Sigmoid colon (tissue), 7 donors: ENCODE measurements around the gene GATA1. TPM values are rescaled to one million over a fixed set of nuclear protein-coding genes. Genes with fewer than 3 reads are reported as not detected.

Source experiments
- DNase-seq: peaks from one replicate; pipeline ENCODE4 v3.0.0-alpha.2; 2019
- H3K27ac ChIP-seq, 4 donors: fragments of 200-600 bp; sonication (generic); one replicate each; pipeline ENCODE4 v1.5.1; 2016 to 2019; ENCODE audit warnings: mild to moderate bottlenecking in 1 of 4
- H3K27me3 ChIP-seq, 3 donors: fragments of 200-600 bp; sonication (generic); one replicate each; pipeline ENCODE4 v1.5.1; 2019; ENCODE audit warnings: mild to moderate bottlenecking in 1 of 3
- H3K36me3 ChIP-seq, 4 donors: fragments of 200-600 bp; sonication (generic); one replicate each; pipeline ENCODE4 v1.5.1; 2016 to 2019
- H3K4me1 ChIP-seq, 4 donors: fragments of 200-600 bp; sonication (generic); one replicate each; pipeline ENCODE4 v1.5.1; 2017 to 2019
- H3K4me3 ChIP-seq, 4 donors: fragments of 200-600 bp; sonication (generic); one replicate each; pipeline ENCODE4 v1.5.1; 2017 to 2019; ENCODE audit warnings: mild to moderate bottlenecking in 2 of 4, moderate library complexity in 1 of 4
- H3K9me3 ChIP-seq, 4 donors: fragments of 200-600 bp in 3 of 4; sonication (generic) in 3 of 4; one replicate each; pipeline versions ENCODE4 v1.5.1 to v1.6.1; 2013 to 2019
- CTCF ChIP-seq, 4 experiments: fragments of 450-650 bp in 3 of 4; fragments of 200-600 bp in 1 of 4; IDR thresholded peaks; one replicate each; pipeline ENCODE4 v1.5.1; 2016 to 2019; ENCODE audit warnings: antibody characterized with exemption in 4 of 4, mild to moderate bottlenecking in 3 of 4, moderate library complexity in 2 of 4
- EP300 ChIP-seq, 4 donors: sonication (generic); formaldehyde crosslinking; IDR thresholded peaks; one replicate each; pipeline ENCODE4 v1.6.1; 2017; ENCODE audit warnings: antibody characterized with exemption in 4 of 4
- POLR2A ChIP-seq, 2 donors: fragments of 450-650 bp; IDR thresholded peaks; one replicate each; pipeline ENCODE4 v1.6.1; 2016; ENCODE audit warnings: antibody characterized with exemption in 2 of 2, mild to moderate bottlenecking in 2 of 2, moderate library complexity in 2 of 2
- POLR2AphosphoS5 ChIP-seq, 4 donors: sonication (generic); formaldehyde crosslinking; IDR thresholded peaks; one replicate each; pipeline ENCODE4 v1.6.1; 2017; ENCODE audit warnings: antibody characterized with exemption in 4 of 4
- WGBS, 2 donors: extraction: QIAGEN DNeasy Blood & Tissue Kit; methylation state at CpG; one replicate each; pipeline ENCODE4 v1.1.7; 2013; 5-methylcytosine and 5-hydroxymethylcytosine counted together
- intact Hi-C: fragments of 100-400 bp; cut with DNase I; formaldehyde crosslinking; loops from one replicate; pipeline ENCODE4 v1.15.1; 2023
- polyA plus RNA-seq, 3 donors: library from polyadenylated mRNA; stranded (reverse); fragments of 200-250 nt; gene quantifications; one replicate each; pipeline ENCODE4 v1.2.3, GENCODE V29; 2013
- total RNA-seq, 4 donors: library from RNA; depleted of rRNA; stranded (reverse); fragments of >200 nt; gene quantifications; one replicate each; pipeline ENCODE4 v1.1.0, GENCODE V29; 2016
- donor health status: healthy with polysubstance abuse.
- donor health status: Bipolar disorder and iron deficiency.
- donor health status: healthy.

The GATA1 gene
- total and polyA plus RNA-seq, 7 donors, result not detected

- DNase-seq, result no peak
- 91 to 93% methylated on average over 7 of the region's 7 CpGs for WGBS, 2 donors
- intact Hi-C loops, result no loop called here
Observed at GRCh38 chrX:48779399-48779798, 7.0 kb upstream of the GATA1 start.

GRCh38 chrX:48781705-48782104, 4.7 kb upstream of the GATA1 start:
- H3K27me3 ChIP-seq, result no peaks in the 10 kb centered on the region
- H3K4me1 ChIP-seq, result no peaks in the 10 kb centered on the region
- no peak for DNase-seq
- no peak overlapping the region for H3K27ac ChIP-seq
- intact Hi-C loops, result no loop called here
- 94 to 97% methylated on average over 6 of the region's 6 CpGs for WGBS, 2 donors
- H3K9me3 ChIP-seq, result no peaks in the 10 kb centered on the region
- TF ChIP-seq POLR2A (IDR thresholded peaks at IDR 0.05), result no peak
- TF ChIP-seq POLR2AphosphoS5 (IDR thresholded peaks at IDR 0.05), result no peak
- TF ChIP-seq CTCF (IDR thresholded peaks at IDR 0.05), result no peak
- TF ChIP-seq EP300 (IDR thresholded peaks at IDR 0.05), result no peak
- H3K36me3 ChIP-seq, result no peaks in the 10 kb centered on the region
- no peak overlapping the region for H3K4me3 ChIP-seq

More at GRCh38 chrX:48779399-48779798, 7.0 kb upstream of the GATA1 start:
- H3K4me1 ChIP-seq, result no peaks in the 10 kb centered on the region
- no peak overlapping the region for H3K27ac ChIP-seq
- H3K9me3 ChIP-seq, result no peaks in the 10 kb centered on the region
- no peak overlapping the region for H3K4me3 ChIP-seq
- no peaks in the 10 kb centered on the region for H3K36me3 ChIP-seq
- no peaks in the 10 kb centered on the region for H3K27me3 ChIP-seq
- TF ChIP-seq EP300 (IDR thresholded peaks at IDR 0.05), result no peak
- no peak for TF ChIP-seq POLR2AphosphoS5 (IDR thresholded peaks at IDR 0.05)
- no peak for TF ChIP-seq POLR2A (IDR thresholded peaks at IDR 0.05)
- no peak for TF ChIP-seq CTCF (IDR thresholded peaks at IDR 0.05)

- TF ChIP-seq POLR2A (IDR thresholded peaks at IDR 0.05), result no peak
- no peak for TF ChIP-seq CTCF (IDR thresholded peaks at IDR 0.05)
- no peak for TF ChIP-seq POLR2AphosphoS5 (IDR thresholded peaks at IDR 0.05)
- TF ChIP-seq EP300 (IDR thresholded peaks at IDR 0.05), result no peak
- no peak for DNase-seq
- H3K36me3 ChIP-seq, result no peaks in the 10 kb centered on the region
- no peaks in the 10 kb centered on the region for H3K9me3 ChIP-seq
- intact Hi-C loops, result no loop called here
- no peak overlapping the region for H3K4me3 ChIP-seq
- WGBS, 2 donors, result 52 to 78% methylated on average over 2 of the region's 2 CpGs
- H3K4me1 ChIP-seq, result no peaks in the 10 kb centered on the region
- H3K27me3 ChIP-seq, result no peaks in the 10 kb centered on the region
- H3K27ac ChIP-seq, result no peak overlapping the region
Observed at GRCh38 chrX:48782216-48782615, 4.2 kb upstream of the GATA1 start.

GRCh38 chrX:48782795-48783194, 3.6 kb upstream of the GATA1 start:
- Histone ChIP-seq H3K27ac (no peak overlapping the region), H3K27me3 (no peaks in the 10 kb centered on the region), H3K9me3 (no peaks in the 10 kb centered on the region), H3K4me1 (no peaks in the 10 kb centered on the region), H3K36me3 (no peaks in the 10 kb centered on the region), H3K4me3 (no peak overlapping the region)
- WGBS, 2 donors, result 85 to 89% methylated on average over 13 of the region's 13 CpGs
- intact Hi-C loops, result no loop called here
- no peak for TF ChIP-seq POLR2A (IDR thresholded peaks at IDR 0.05)
- TF ChIP-seq POLR2AphosphoS5 (IDR thresholded peaks at IDR 0.05), result no peak
- TF ChIP-seq CTCF (IDR thresholded peaks at IDR 0.05), result no peak
- TF ChIP-seq EP300 (IDR thresholded peaks at IDR 0.05), result no peak
- no peak for DNase-seq

GRCh38 chrX:48784726-48785125, 1.7 kb upstream of the GATA1 start:
- Histone ChIP-seq H3K9me3 (no peaks in the 10 kb centered on the region), H3K27me3 (no peaks in the 10 kb centered on the region), H3K4me1 (no peaks in the 10 kb centered on the region), H3K27ac (no peak overlapping the region), H3K4me3 (no peak overlapping the region), H3K36me3 (no peaks in the 10 kb centered on the region)
- intact Hi-C loops, result no loop called here
- TF ChIP-seq POLR2AphosphoS5 (IDR thresholded peaks at IDR 0.05) (no peak), EP300 (IDR thresholded peaks at IDR 0.05) (no peak), POLR2A (IDR thresholded peaks at IDR 0.05) (no peak), CTCF (IDR thresholded peaks at IDR 0.05) (no peak)
- WGBS, 2 donors, result 46 to 59% methylated on average over 3 of the region's 3 CpGs
- DNase-seq, result no peak
